Heart right ventricle (tissue), 16 donors: ENCODE data around the gene ANKRD50. TPM values are rescaled to one million over a fixed set of nuclear protein-coding genes. Genes with fewer than 3 reads are reported as not detected.

Source experiments
- ATAC-seq, 8 donors: fragments of 200-7000 bp; cut with Tn5 transposase; one replicate each; pipeline ENCODE4 v1.9.1; 2020; ENCODE audit warnings: mild to moderate bottlenecking in 8 of 8, moderate library complexity in 8 of 8, moderate number of reproducible peaks in 1 of 8
- DNase-seq, 2 donors: peaks; one replicate each; pipeline ENCODE4 v3.0.0-alpha.2; 2020
- H3K27ac ChIP-seq, 10 donors: fragments of 200-600 bp; sonication (generic) in 2 of 10; one replicate each; pipeline versions ENCODE4 v1.5.0 to v1.8.0; 2020 to 2022; ENCODE audit warnings: mild to moderate bottlenecking in 3 of 10
- H3K27me3 ChIP-seq, 7 donors: fragments of 200-600 bp; one replicate each; pipeline ENCODE4 v1.8.0; 2021 to 2022; ENCODE audit warnings: mild to moderate bottlenecking in 2 of 7
- H3K36me3 ChIP-seq, 9 donors: fragments of 200-600 bp; sonication (generic) in 1 of 9; one replicate each; pipeline versions ENCODE4 v1.5.0 to v1.8.0; 2020 to 2022; ENCODE audit warnings: mild to moderate bottlenecking in 2 of 9
- H3K4me1 ChIP-seq, 9 donors: fragments of 200-600 bp; sonication (generic) in 1 of 9; one replicate each; pipeline versions ENCODE4 v1.5.0 to v1.8.0; 2020 to 2022; ENCODE audit warnings: mild to moderate bottlenecking in 4 of 9
- H3K4me3 ChIP-seq, 10 donors: fragments of 200-600 bp; sonication (generic) in 2 of 10; one replicate each; pipeline versions ENCODE4 v1.5.0 to v1.8.0; 2020 to 2022; ENCODE audit warnings: mild to moderate bottlenecking in 7 of 10, moderate library complexity in 2 of 10
- H3K9me3 ChIP-seq, 11 donors: fragments of 200-600 bp in 10 of 11; sonication (generic) in 2 of 11; one replicate each; pipeline versions ENCODE4 v1.5.0 to v1.8.0; 2013 to 2022; ENCODE audit warnings: mild to moderate bottlenecking in 2 of 11, control low read depth in 1 of 11, moderate library complexity in 1 of 11
- CTCF ChIP-seq, 9 donors: fragments of 200-600 bp; sonication (generic) in 2 of 9; IDR thresholded peaks; one replicate each; pipeline versions ENCODE4 v1.5.0 to v1.8.0; 2021 to 2022; ENCODE audit warnings: antibody characterized with exemption in 9 of 9, mild to moderate bottlenecking in 5 of 9, moderate library complexity in 1 of 9
- WGBS, 2 donors: extraction: QIAGEN DNeasy Blood & Tissue Kit; methylation state at CpG; one replicate each; pipeline ENCODE4 v1.1.7; 2013; ENCODE audit warnings: inconsistent platforms in 1 of 2; 5-methylcytosine and 5-hydroxymethylcytosine counted together
- intact Hi-C, 10 donors: fragments of 100-400 bp; cut with DNase I; formaldehyde crosslinking; loops; one replicate each; pipeline versions ENCODE4 v1.11.1 to v1.14.2; 2022
- polyA plus RNA-seq, 2 donors: library from polyadenylated mRNA; stranded (reverse); fragments of 200-250 nt; gene quantifications; one replicate each; pipeline ENCODE4 v1.2.3, GENCODE V29; 2013
- total RNA-seq, 10 donors: library from RNA; stranded (reverse); fragmentation: NEBNext Ultra II Directional in 3 of 10; extraction: Animal tissue kit (Norgen Biotek cat#: 25700) in 3 of 10; gene quantifications; one replicate each; pipeline versions ENCODE4 v1.2.1 to v1.2.4, GENCODE V29; 2021 to 2023
- donor health status: Arrhythmogenic right ventricular cardiomyopathy.
- donor health status: ischemic (EF 13 %, LVEDD 7.1; RV severe dilation, severe dysfunction).
- donor health status: healthy with polysubstance abuse.
- donor health status: DM: no; HTN: yes; CAD: no.
- donor health status: DM: no; HTN: no; CAD: no.
- donor health status: ischemic (EF 25% LVEDD 6.9; RV normal size, moderate dysfunction).
- donor health status: ischemic (EF 25% LVEDD 5.7; RV mildly dilated, moderate dysfunction).
- donor health status: healthy.
- donor health status: DM: yes; HTN: yes; CAD: no.
- donor health status: Ischemic cardiomyopathy.
- donor health status: ischemic (EF 35%, LVEDD 5.7; RV mildly dilated, moderate dysfunction).
- donor health status: nonischemic (EF 11% LVEDD 7.7; RV severe dilation, severe dysfunction).
- donor health status: DM: yes; HTN: yes; CAD: no.
- donor health status: PGD.
- donor health status: ischemic (EF 29% LVEDD 5.4; RV normal size, mild dysfunction).
- donor health status: nonischemic (EF 23%, LVEDD 6.1; RV moderate dilation, normal function).

The ANKRD50 gene
- total and polyA plus RNA-seq, 12 donors = 2.1 to 20.1 (median 7.3) TPM

- H3K36me3 ChIP-seq = peaks cover 0 to 8% (median 0%) of the 10 kb centered on the region in 9 donors
- DNase-seq (no peak), ATAC-seq (no peak)
- no peak for TF ChIP-seq CTCF (IDR thresholded peaks at IDR 0.05)
- H3K4me1 ChIP-seq = no peaks in the 10 kb centered on the region
- WGBS, 2 donors = 74 to 95% methylated on average over 2 of the region's 2 CpGs
- no peaks in the 10 kb centered on the region for H3K9me3 ChIP-seq
- H3K4me3 ChIP-seq = no peak overlapping the region
- intact Hi-C loops = no loop called here
- no peaks in the 10 kb centered on the region for H3K27me3 ChIP-seq
- H3K27ac ChIP-seq = no peak overlapping the region
Observed at GRCh38 chr4:124647599-124647998, 64.9 kb downstream of the ANKRD50 start.

- TF ChIP-seq CTCF (IDR thresholded peaks at IDR 0.05) = no peak
- Histone ChIP-seq H3K27me3 (no peaks in the 10 kb centered on the region), H3K4me3 (no peak overlapping the region), H3K4me1 (peaks cover 0 to 7% (median 0%) of the 10 kb centered on the region in 9 donors), H3K9me3 (no peaks in the 10 kb centered on the region), H3K36me3 (no peaks in the 10 kb centered on the region), H3K27ac (no peak overlapping the region)
- intact Hi-C loops = no loop called here
- DNase-seq (no peak), ATAC-seq (no peak)
- 95% methylated on average over 3 of the region's 3 CpGs for WGBS, 2 donors
Observed at GRCh38 chr4:124644621-124645020, 67.9 kb downstream of the ANKRD50 start.

- no peak for TF ChIP-seq CTCF (IDR thresholded peaks at IDR 0.05)
- H3K27me3 ChIP-seq = no peaks in the 10 kb centered on the region
- no peaks in the 10 kb centered on the region for H3K9me3 ChIP-seq
- no peaks in the 10 kb centered on the region for H3K36me3 ChIP-seq
- no peak overlapping the region for H3K4me3 ChIP-seq
- no peak overlapping the region for H3K27ac ChIP-seq
- no peak for DNase-seq
- no peak for ATAC-seq
- 95 to 97% methylated on average over 3 of the region's 3 CpGs for WGBS, 2 donors
- intact Hi-C loops = no loop called here
- H3K4me1 ChIP-seq = peaks cover 0 to 7% (median 0%) of the 10 kb centered on the region in 9 donors
Observed at GRCh38 chr4:124642846-124643245, 69.7 kb downstream of the ANKRD50 start.

- Histone ChIP-seq H3K27ac (no peak overlapping the region), H3K4me1 (peaks cover 0 to 7% (median 0%) of the 10 kb centered on the region in 9 donors), H3K4me3 (no peak overlapping the region), H3K36me3 (no peaks in the 10 kb centered on the region), H3K9me3 (no peaks in the 10 kb centered on the region), H3K27me3 (no peaks in the 10 kb centered on the region)
- TF ChIP-seq CTCF (IDR thresholded peaks at IDR 0.05) = no peak
- 66 to 67% methylated on average over 4 of the region's 4 CpGs for WGBS, 2 donors
- ATAC-seq (no peak), DNase-seq (peak in 1 of 2 donors; percentile 9)
- intact Hi-C loops = no loop called here
Observed at GRCh38 chr4:124641715-124642381, 70.7 kb downstream of the ANKRD50 start.
